Astrocyte (in vitro differentiated cells and primary cell): ENCODE measurements around the gene KCNH4. TPM values are rescaled to one million over a fixed set of nuclear protein-coding genes. Genes with fewer than 3 reads are reported as not detected.

Experiments used
- DNase-seq: peaks from one replicate; pipeline ENCODE4 v3.0.0-alpha.2; 2010; ENCODE audit warnings: low read depth
- FAIRE-seq: peaks from 2 replicates; lab custom pipeline; 2011; peaks lifted over from hg19 to GRCh38; lab: Jason Lieb, UNC
- H2AFZ ChIP-seq: 2 replicates; pipeline ENCODE4 v1.6.0; 2012; ENCODE audit warnings: low read depth, low read length, inconsistent platforms
- H3K27ac ChIP-seq: 2 replicates; pipeline ENCODE4 v1.5.1; 2011; ENCODE audit warnings: low read depth, low read length, inconsistent platforms
- H3K27me3 ChIP-seq: 2 replicates; pipeline ENCODE4 v1.6.0; 2011; ENCODE audit warnings: low read length, inconsistent platforms; ENCODE audit not compliant: insufficient read depth
- H3K36me3 ChIP-seq: 2 replicates; pipeline ENCODE4 v1.5.1; 2011; ENCODE audit warnings: low read length, inconsistent platforms; ENCODE audit not compliant: insufficient read depth
- H3K4me1 ChIP-seq: 2 replicates; pipeline ENCODE4 v1.5.1; 2011; ENCODE audit warnings: low read length, inconsistent platforms; ENCODE audit not compliant: insufficient read depth
- H3K4me2 ChIP-seq: 2 replicates; pipeline ENCODE4 v1.6.0; 2012; ENCODE audit warnings: low read length, inconsistent platforms
- H3K4me3 ChIP-seq: 2 replicates; pipeline ENCODE4 v1.5.1; 2011; ENCODE audit warnings: low read depth, mild to moderate bottlenecking, low read length, inconsistent platforms; ENCODE audit not compliant: insufficient read depth
- H3K79me2 ChIP-seq: 2 replicates; pipeline ENCODE4 v1.6.0; 2012; ENCODE audit warnings: mild to moderate bottlenecking, low read length, inconsistent platforms; ENCODE audit not compliant: insufficient read depth
- H3K9ac ChIP-seq: 2 replicates; pipeline ENCODE4 v1.6.0; 2012; ENCODE audit warnings: mild to moderate bottlenecking, low read length, inconsistent platforms
- H3K9me3 ChIP-seq: 2 replicates; pipeline ENCODE4 v1.5.1; 2012; ENCODE audit warnings: low read depth, mild to moderate bottlenecking, low read length, inconsistent platforms; ENCODE audit not compliant: insufficient read depth
- H4K20me1 ChIP-seq: 2 replicates; pipeline ENCODE4 v1.6.0; 2012; ENCODE audit warnings: low read length, inconsistent platforms; ENCODE audit not compliant: insufficient read depth
- H3K27ac Mint-ChIP-seq: one replicate; pipeline ENCODE4 v1.8.0; 2021; ENCODE audit warnings: mild to moderate bottlenecking, mixed read lengths; ENCODE audit not compliant: unreplicated experiment
- H3K27me3 Mint-ChIP-seq: one replicate; pipeline ENCODE4 v1.8.0; 2021; ENCODE audit warnings: low read depth, mixed read lengths; ENCODE audit not compliant: unreplicated experiment
- H3K36me3 Mint-ChIP-seq: one replicate; pipeline ENCODE4 v1.8.0; 2021; ENCODE audit warnings: low read depth, mixed read lengths; ENCODE audit not compliant: unreplicated experiment
- H3K4me1 Mint-ChIP-seq: one replicate; pipeline ENCODE4 v1.8.0; 2021; ENCODE audit warnings: low read depth, mixed read lengths; ENCODE audit not compliant: unreplicated experiment
- H3K4me3 Mint-ChIP-seq: one replicate; pipeline ENCODE4 v1.8.0; 2021; ENCODE audit warnings: mild to moderate bottlenecking, moderate library complexity, mixed read lengths; ENCODE audit not compliant: unreplicated experiment
- H3K9me3 Mint-ChIP-seq: one replicate; pipeline ENCODE4 v1.8.0; 2021; ENCODE audit warnings: mild to moderate bottlenecking, mixed read lengths; ENCODE audit not compliant: unreplicated experiment
- EZH2 ChIP-seq: IDR thresholded peaks from 2 replicates; pipeline ENCODE4 v1.6.1; 2012; ENCODE audit warnings: mild to moderate bottlenecking, low read length, inconsistent platforms; ENCODE audit not compliant: insufficient read depth
- total RNA-seq: library from RNA; stranded (reverse); gene quantifications from 2 replicates; pipeline ENCODE4 v1.2.1, GENCODE V29; 2021
- TF ChIP-seq, protein P1 (sequence below): IDR thresholded peaks from 2 replicates; pipeline ENCODE4 v1.5.1; 2011; ENCODE audit warnings: low read depth, mild to moderate bottlenecking, inconsistent platforms, low read length, moderate library complexity; ENCODE audit not compliant: insufficient read depth

The KCNH4 gene
- total RNA-seq, 1 donor from 2014 or later: not detected

DNA sequence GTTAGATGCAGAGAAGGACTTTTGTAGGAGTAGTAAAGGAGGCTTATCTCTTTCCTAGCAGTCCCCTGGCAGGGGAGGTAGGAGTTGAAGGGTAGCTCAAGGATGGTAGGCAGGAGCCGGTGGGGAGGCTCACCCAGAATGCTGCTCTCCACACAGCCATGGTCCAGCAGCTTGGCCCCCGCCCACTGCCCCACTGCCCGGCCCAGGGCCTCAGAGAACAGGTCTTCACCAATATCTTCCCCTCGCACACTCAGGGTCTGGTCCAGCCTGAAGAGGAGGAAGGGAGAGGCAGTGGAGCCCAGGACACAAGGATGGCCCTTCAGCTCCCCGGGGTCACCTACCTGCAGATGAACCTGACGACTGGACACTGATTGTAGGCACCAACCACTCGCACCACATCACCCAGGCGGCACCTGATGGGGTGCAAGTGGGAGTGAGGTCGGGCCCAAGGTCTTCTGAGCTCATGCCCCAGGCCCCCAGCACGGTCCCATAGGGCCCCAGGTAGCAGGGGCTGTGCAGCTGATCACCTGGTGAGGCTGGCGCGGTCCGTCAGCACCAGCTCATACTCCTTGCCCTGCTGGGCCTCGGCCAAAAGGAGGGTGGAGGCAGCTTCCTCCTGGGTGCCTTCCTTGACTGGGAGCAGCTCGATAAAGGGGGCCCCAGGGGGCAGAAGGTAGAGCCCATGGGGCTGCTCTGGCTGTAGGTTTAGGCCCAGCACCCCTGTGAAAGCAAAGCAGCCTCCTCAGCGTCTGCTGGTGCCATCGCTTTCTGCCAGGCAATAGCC, 9.7 kb upstream of the KCNH4 start:
- Histone ChIP-seq H3K79me2 (no peaks in the 10 kb centered on the region), H3K9me3 (no peaks in the 10 kb centered on the region), H3K4me2 (no peak overlapping the region), H2AFZ (no peak overlapping the region), H3K36me3 (no peaks in the 10 kb centered on the region), H3K4me3 (no peak overlapping the region), H4K20me1 (no peaks in the 10 kb centered on the region), H3K27ac (no peak overlapping the region), H3K27me3 (no peaks in the 10 kb centered on the region), H3K9ac (no peak overlapping the region), H3K4me1 (no peaks in the 10 kb centered on the region)
- Mint-ChIP-seq H3K4me1 (no peaks in the 10 kb centered on the region), H3K9me3 (no peaks in the 10 kb centered on the region), H3K36me3 (no peaks in the 10 kb centered on the region), H3K4me3 (no peak overlapping the region), H3K27ac (no peak overlapping the region), H3K27me3 (peaks cover 12% of the 10 kb centered on the region)
- FAIRE-seq (no peak), DNase-seq (no peak)
- no peak for TF ChIP-seq EZH2
- TF ChIP-seq, protein P1, sequence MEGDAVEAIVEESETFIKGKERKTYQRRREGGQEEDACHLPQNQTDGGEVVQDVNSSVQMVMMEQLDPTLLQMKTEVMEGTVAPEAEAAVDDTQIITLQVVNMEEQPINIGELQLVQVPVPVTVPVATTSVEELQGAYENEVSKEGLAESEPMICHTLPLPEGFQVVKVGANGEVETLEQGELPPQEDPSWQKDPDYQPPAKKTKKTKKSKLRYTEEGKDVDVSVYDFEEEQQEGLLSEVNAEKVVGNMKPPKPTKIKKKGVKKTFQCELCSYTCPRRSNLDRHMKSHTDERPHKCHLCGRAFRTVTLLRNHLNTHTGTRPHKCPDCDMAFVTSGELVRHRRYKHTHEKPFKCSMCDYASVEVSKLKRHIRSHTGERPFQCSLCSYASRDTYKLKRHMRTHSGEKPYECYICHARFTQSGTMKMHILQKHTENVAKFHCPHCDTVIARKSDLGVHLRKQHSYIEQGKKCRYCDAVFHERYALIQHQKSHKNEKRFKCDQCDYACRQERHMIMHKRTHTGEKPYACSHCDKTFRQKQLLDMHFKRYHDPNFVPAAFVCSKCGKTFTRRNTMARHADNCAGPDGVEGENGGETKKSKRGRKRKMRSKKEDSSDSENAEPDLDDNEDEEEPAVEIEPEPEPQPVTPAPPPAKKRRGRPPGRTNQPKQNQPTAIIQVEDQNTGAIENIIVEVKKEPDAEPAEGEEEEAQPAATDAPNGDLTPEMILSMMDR: no peak

- Mint-ChIP-seq H3K27me3 (peaks cover 13% of the 10 kb centered on the region), H3K4me3 (no peak overlapping the region), H3K9me3 (no peaks in the 10 kb centered on the region), H3K36me3 (no peaks in the 10 kb centered on the region), H3K27ac (no peak overlapping the region), H3K4me1 (no peaks in the 10 kb centered on the region)
- Histone ChIP-seq H3K27ac (no peak overlapping the region), H3K79me2 (no peaks in the 10 kb centered on the region), H2AFZ (no peak overlapping the region), H3K27me3 (no peaks in the 10 kb centered on the region), H3K4me2 (no peak overlapping the region), H4K20me1 (no peaks in the 10 kb centered on the region), H3K9ac (no peak overlapping the region), H3K9me3 (no peaks in the 10 kb centered on the region), H3K4me1 (peaks cover under 1% of the 10 kb centered on the region), H3K36me3 (no peaks in the 10 kb centered on the region), H3K4me3 (no peak overlapping the region)
- FAIRE-seq (no peak), DNase-seq (no peak)
- no peak for TF ChIP-seq EZH2
- TF ChIP-seq, protein P1: no peak
Measured at GRCh38 chr17:42189651-42189965, 8.7 kb upstream of the KCNH4 start.
